SIG-M5 (cell line): Measurements from ENCODE around the gene DYSF.

Experiments
- DNase-seq: peaks from one replicate; lab custom pipeline; 2025; lab: John Stamatoyannopoulos, UW

DYSF gene

GRCh38 chr2:71575966-71576365 is 122.6 kb downstream of the DYSF start:
- DNase-seq: no peak

- DNase-seq: no peak
These were observed 123.2 kb downstream of the DYSF start for GRCh38 chr2:71576541-71576940.

- no peak for DNase-seq
These were observed 123.8 kb downstream of the DYSF start for GRCh38 chr2:71577209-71577608.

GRCh38 chr2:71578767-71579342 is 125.5 kb downstream of the DYSF start:
- DNase-seq: no peak

- DNase-seq: no peak
These were observed 127.7 kb downstream of the DYSF start for GRCh38 chr2:71581026-71581425.

- DNase-seq: no peak
These were observed 130.5 kb downstream of the DYSF start for GRCh38 chr2:71583876-71584275.

- DNase-seq: no peak
These were observed 133.1 kb downstream of the DYSF start for GRCh38 chr2:71586471-71586870.

- no peak for DNase-seq
These were observed 134.2 kb downstream of the DYSF start for GRCh38 chr2:71587509-71588073.

- DNase-seq: no peak
These were observed 135.3 kb downstream of the DYSF start for GRCh38 chr2:71588497-71589170.

GRCh38 chr2:71589763-71590162 is 136.4 kb downstream of the DYSF start:
- DNase-seq: no peak

GRCh38 chr2:71591044-71591443 is 137.7 kb downstream of the DYSF start:
- no peak for DNase-seq

GRCh38 chr2:71592181-71592711 is 138.9 kb downstream of the DYSF start:
- no peak for DNase-seq

GRCh38 chr2:71595569-71595968 is 142.2 kb downstream of the DYSF start:
- DNase-seq: no peak

GRCh38 chr2:71596011-71596410 is 142.7 kb downstream of the DYSF start:
- no peak for DNase-seq

GRCh38 chr2:71597756-71598155 is 144.4 kb downstream of the DYSF start:
- DNase-seq: no peak

- no peak for DNase-seq
These were observed 145.2 kb downstream of the DYSF start for GRCh38 chr2:71598526-71598925.

- no peak for DNase-seq
These were observed 145.7 kb downstream of the DYSF start for GRCh38 chr2:71599038-71599437.

- no peak for DNase-seq
These were observed 146.4 kb downstream of the DYSF start for GRCh38 chr2:71599646-71600236.

GRCh38 chr2:71600555-71600954 is 147.2 kb downstream of the DYSF start:
- DNase-seq: no peak

GRCh38 chr2:71601136-71602114 is 148.1 kb downstream of the DYSF start:
- DNase-seq: no peak

- no peak for DNase-seq
These were observed 148.7 kb downstream of the DYSF start for GRCh38 chr2:71602115-71602495.

- no peak for DNase-seq
These were observed 149.2 kb downstream of the DYSF start for GRCh38 chr2:71602581-71602980.
